ENCODE data around the gene ROBO1. TPM values are rescaled to one million over a fixed set of nuclear protein-coding genes. Genes with fewer than 3 reads are reported as not detected.

ROBO1 gene
- total RNA-seq, 1 donor from 2014 or later = 71.7 TPM

- H3K4me1 Mint-ChIP-seq (ENCODE audit: low read depth, unreplicated experiment) = no peaks in the 10 kb centered on the region
These were observed 1022.0 kb downstream of the ROBO1 start for GRCh38 chr3:78745847-78746246.

GRCh38 chr3:78742491-78742890 is 1025.3 kb downstream of the ROBO1 start:
- Mint-ChIP-seq H3K27ac (ENCODE audit: unreplicated experiment) (no peak overlapping the region), H3K4me1 (ENCODE audit: low read depth, unreplicated experiment) (peaks cover 6% of the 10 kb centered on the region), H3K36me3 (ENCODE audit: low read depth, unreplicated experiment) (peaks cover 1% of the 10 kb centered on the region), H3K27me3 (ENCODE audit: low read depth, unreplicated experiment) (no peaks in the 10 kb centered on the region), H3K4me3 (ENCODE audit: unreplicated experiment) (no peak overlapping the region), H3K9me3 (ENCODE audit: unreplicated experiment) (peaks cover 2% of the 10 kb centered on the region)
- TF ChIP-seq CTCF (IDR thresholded peaks at IDR 0.05; ENCODE audit: insufficient read depth, low read depth, low read length) = no peak
- no peak for TF ChIP-seq EZH2 (IDR thresholded peaks at IDR 0.05; ENCODE audit: insufficient read depth, low read length)
- no peaks in the 10 kb centered on the region for H3K27me3 ChIP-seq (ENCODE audit: insufficient read depth, low read length)
- H4K20me1 ChIP-seq (ENCODE audit: insufficient read depth, low read length) = no peaks in the 10 kb centered on the region
- no peaks in the 10 kb centered on the region for H3K9me3 ChIP-seq (ENCODE audit: insufficient read depth, low read depth, low read length)
- peaks cover 5% of the 10 kb centered on the region for H3K4me1 ChIP-seq (ENCODE audit: insufficient read depth, low read length)
- H3K4me2 ChIP-seq (ENCODE audit: low read length) = no peak overlapping the region
- no peak overlapping the region for H2AFZ ChIP-seq (ENCODE audit: low read depth, low read length)
- no peak for DNase-seq (ENCODE audit: low read depth)
- H3K9ac ChIP-seq (ENCODE audit: low read length) = no peak overlapping the region
- no peaks in the 10 kb centered on the region for H3K79me2 ChIP-seq (ENCODE audit: insufficient read depth, low read length)
- no peak for FAIRE-seq
- no peak overlapping the region for H3K4me3 ChIP-seq (ENCODE audit: insufficient read depth, low read depth, low read length)
- H3K36me3 ChIP-seq (ENCODE audit: insufficient read depth, low read length) = no peaks in the 10 kb centered on the region
- no peak overlapping the region for H3K27ac ChIP-seq (ENCODE audit: low read depth, low read length)

More at GRCh38 chr3:78745847-78746246, 1022.0 kb downstream of the ROBO1 start:
- Histone ChIP-seq H3K36me3 (ENCODE audit: insufficient read depth, low read length) (no peaks in the 10 kb centered on the region), H3K27me3 (ENCODE audit: insufficient read depth, low read length) (no peaks in the 10 kb centered on the region), H3K4me1 (ENCODE audit: insufficient read depth, low read length) (no peaks in the 10 kb centered on the region), H3K9me3 (ENCODE audit: insufficient read depth, low read depth, low read length) (no peaks in the 10 kb centered on the region), H4K20me1 (ENCODE audit: insufficient read depth, low read length) (no peaks in the 10 kb centered on the region), H3K4me3 (ENCODE audit: insufficient read depth, low read depth, low read length) (no peak overlapping the region), H2AFZ (ENCODE audit: low read depth, low read length) (no peak overlapping the region), H3K27ac (ENCODE audit: low read depth, low read length) (no peak overlapping the region), H3K4me2 (ENCODE audit: low read length) (no peak overlapping the region), H3K9ac (ENCODE audit: low read length) (no peak overlapping the region), H3K79me2 (ENCODE audit: insufficient read depth, low read length) (no peaks in the 10 kb centered on the region)
- Mint-ChIP-seq H3K4me3 (ENCODE audit: unreplicated experiment) (no peak overlapping the region), H3K27me3 (ENCODE audit: low read depth, unreplicated experiment) (no peaks in the 10 kb centered on the region), H3K27ac (ENCODE audit: unreplicated experiment) (no peak overlapping the region), H3K36me3 (ENCODE audit: low read depth, unreplicated experiment) (peaks cover 1% of the 10 kb centered on the region), H3K9me3 (ENCODE audit: unreplicated experiment) (no peaks in the 10 kb centered on the region)
- FAIRE-seq (no peak), DNase-seq (ENCODE audit: low read depth) (no peak)
- TF ChIP-seq CTCF (IDR thresholded peaks at IDR 0.05; ENCODE audit: insufficient read depth, low read depth, low read length) (no peak), EZH2 (IDR thresholded peaks at IDR 0.05; ENCODE audit: insufficient read depth, low read length) (no peak)

GRCh38 chr3:78742041-78742440 is 1025.8 kb downstream of the ROBO1 start:
- TF ChIP-seq CTCF (IDR thresholded peaks at IDR 0.05; ENCODE audit: insufficient read depth, low read depth, low read length) (no peak), EZH2 (IDR thresholded peaks at IDR 0.05; ENCODE audit: insufficient read depth, low read length) (no peak)
- Mint-ChIP-seq H3K27me3 (ENCODE audit: low read depth, unreplicated experiment) (no peaks in the 10 kb centered on the region), H3K4me3 (ENCODE audit: unreplicated experiment) (no peak overlapping the region), H3K9me3 (ENCODE audit: unreplicated experiment) (peaks cover 2% of the 10 kb centered on the region), H3K36me3 (ENCODE audit: low read depth, unreplicated experiment) (peaks cover 1% of the 10 kb centered on the region), H3K27ac (ENCODE audit: unreplicated experiment) (no peak overlapping the region), H3K4me1 (ENCODE audit: low read depth, unreplicated experiment) (peaks cover 6% of the 10 kb centered on the region)
- Histone ChIP-seq H4K20me1 (ENCODE audit: insufficient read depth, low read length) (no peaks in the 10 kb centered on the region), H3K27me3 (ENCODE audit: insufficient read depth, low read length) (no peaks in the 10 kb centered on the region), H3K9me3 (ENCODE audit: insufficient read depth, low read depth, low read length) (no peaks in the 10 kb centered on the region), H3K4me3 (ENCODE audit: insufficient read depth, low read depth, low read length) (no peak overlapping the region), H3K79me2 (ENCODE audit: insufficient read depth, low read length) (no peaks in the 10 kb centered on the region), H3K9ac (ENCODE audit: low read length) (no peak overlapping the region), H3K27ac (ENCODE audit: low read depth, low read length) (no peak overlapping the region), H2AFZ (ENCODE audit: low read depth, low read length) (no peak overlapping the region), H3K4me1 (ENCODE audit: insufficient read depth, low read length) (peaks cover 5% of the 10 kb centered on the region), H3K36me3 (ENCODE audit: insufficient read depth, low read length) (no peaks in the 10 kb centered on the region), H3K4me2 (ENCODE audit: low read length) (no peak overlapping the region)
- FAIRE-seq (no peak), DNase-seq (ENCODE audit: low read depth) (no peak)
